HuH-7.5 (cell line): ENCODE results near the gene CDK19.

Experiments
- DNase-seq: peaks from one replicate; pipeline ENCODE4 v3.0.0; 2011; ENCODE audit warnings: low spot score

CDK19 gene

GRCh38 chr6:110703010-110703905, 112.0 kb downstream of the CDK19 start:
- no peak for DNase-seq

- DNase-seq = no peak
Observed at GRCh38 chr6:110699780-110700179, 115.5 kb downstream of the CDK19 start.

DNA sequence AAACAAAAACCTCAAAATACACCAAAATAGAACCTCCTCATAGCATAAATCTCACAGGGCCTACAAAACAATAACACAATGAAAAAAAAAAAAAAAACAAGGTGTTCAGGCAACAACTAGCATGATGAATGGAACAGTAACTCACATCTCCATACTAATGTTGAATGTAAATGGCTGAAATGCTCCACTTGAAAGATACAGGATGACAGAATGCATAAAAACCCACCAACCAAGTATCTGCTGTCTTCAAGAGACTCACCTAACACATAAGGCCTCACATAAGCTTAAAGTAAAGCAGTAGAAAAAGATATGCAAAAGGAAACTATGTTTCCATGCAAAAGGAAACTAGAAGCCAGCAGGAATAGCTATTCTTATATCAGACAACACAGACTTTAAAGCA, 121.3 kb downstream of the CDK19 start:
- no peak for DNase-seq

DNA sequence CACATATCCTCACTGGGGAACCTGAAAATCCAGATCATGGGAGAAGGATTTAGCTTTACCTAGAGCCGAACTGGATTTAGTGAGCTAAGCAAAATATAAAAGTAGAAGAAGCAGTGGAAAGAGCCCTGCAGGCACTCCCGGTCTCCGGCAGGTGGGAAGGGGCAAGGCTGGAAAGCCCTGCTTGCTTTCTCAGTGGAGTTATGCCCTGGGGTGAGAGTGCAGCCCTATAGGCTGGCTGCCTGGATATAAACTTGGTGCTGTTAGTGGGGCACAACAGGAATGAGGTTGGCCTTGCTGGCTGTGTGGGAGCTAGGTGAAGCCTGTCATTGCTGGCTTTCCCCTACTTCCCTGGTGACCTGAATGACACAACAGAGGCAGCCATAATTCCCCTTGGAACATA, 122.0 kb downstream of the CDK19 start:
- no peak for DNase-seq

- DNase-seq = no peak
Observed at GRCh38 chr6:110690916-110691315, 124.4 kb downstream of the CDK19 start.

- no peak for DNase-seq
Observed at GRCh38 chr6:110690106-110690654, 125.1 kb downstream of the CDK19 start.

DNA sequence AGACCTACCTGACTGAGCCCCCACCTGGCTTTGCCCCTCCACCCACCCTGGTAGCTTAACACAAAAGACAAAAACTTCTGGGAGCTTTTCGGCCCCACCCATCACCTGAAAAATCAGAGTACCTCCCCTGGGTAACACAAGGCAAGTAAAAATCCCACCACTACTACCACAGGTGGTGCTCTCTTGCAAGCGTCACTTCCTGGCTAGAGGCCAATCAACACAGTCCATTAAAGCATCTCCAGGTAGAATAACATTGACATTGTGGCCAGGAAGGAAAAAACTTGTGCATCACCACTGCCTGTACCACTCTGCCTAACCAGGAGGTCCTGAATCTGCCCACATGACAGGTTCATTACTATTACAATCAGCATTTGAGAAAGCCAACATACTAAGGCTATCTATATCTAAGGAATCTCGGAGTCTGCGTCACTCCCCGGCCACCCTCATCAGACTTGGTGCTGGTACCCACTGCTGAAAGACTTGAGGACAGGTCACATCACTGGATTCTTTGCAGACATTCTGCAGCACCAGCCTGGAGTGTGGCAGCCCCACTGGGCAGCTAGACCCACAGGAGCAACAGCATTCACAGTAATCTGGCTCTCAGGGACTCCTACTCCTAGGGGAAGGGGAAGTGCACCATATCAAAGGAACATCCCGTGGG, 125.9 kb downstream of the CDK19 start:
- no peak for DNase-seq

GRCh38 chr6:110688661-110689268, 126.5 kb downstream of the CDK19 start:
- no peak for DNase-seq

- DNase-seq = no peak
Observed at GRCh38 chr6:110687326-110687725, 127.9 kb downstream of the CDK19 start.

DNA sequence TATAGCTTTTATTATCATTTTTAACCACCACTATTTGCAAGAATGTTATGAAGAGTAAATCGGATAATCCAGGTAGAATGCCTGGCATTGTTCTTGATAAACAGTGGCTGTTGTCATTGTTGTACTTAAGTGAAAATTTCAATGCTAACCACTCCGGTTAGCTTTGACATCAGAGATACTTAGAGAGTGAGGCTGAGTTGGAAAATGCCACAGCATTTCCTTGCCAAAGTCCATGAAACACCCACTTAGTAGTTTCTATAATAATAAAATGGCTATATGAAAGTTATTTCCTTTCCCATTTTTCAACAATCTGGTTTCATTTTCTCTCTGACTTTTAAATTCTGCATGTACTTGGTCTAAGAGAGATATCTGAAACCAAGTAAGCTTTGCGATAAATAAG, 132.0 kb downstream of the CDK19 start:
- DNase-seq = no peak

GRCh38 chr6:110682460-110682853, 132.8 kb downstream of the CDK19 start:
- DNase-seq = peak; percentile 26

GRCh38 chr6:110681543-110682459, 133.5 kb downstream of the CDK19 start:
- no peak for DNase-seq

DNA sequence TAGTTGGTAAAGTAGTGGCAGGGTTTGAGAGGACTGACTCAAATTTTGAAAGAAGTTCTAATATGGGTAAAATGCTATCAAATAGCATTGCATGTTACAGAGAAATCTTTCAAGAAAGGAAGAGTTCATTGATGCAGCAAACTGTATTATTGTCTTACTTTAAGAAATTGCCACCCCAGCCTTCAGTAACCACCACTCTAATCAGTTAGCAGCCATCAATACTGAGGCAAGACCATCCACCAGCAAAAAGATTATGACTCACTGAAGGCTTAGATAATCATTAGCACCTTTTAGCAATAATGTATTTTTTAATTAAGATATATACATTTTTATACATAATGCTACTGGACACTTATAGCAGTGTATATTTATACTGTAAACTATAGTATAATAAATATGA, 138.9 kb downstream of the CDK19 start:
- no peak for DNase-seq

- no peak for DNase-seq
Observed at GRCh38 chr6:110674096-110674495, 141.2 kb downstream of the CDK19 start.

GRCh38 chr6:110672122-110672521, 143.1 kb downstream of the CDK19 start:
- DNase-seq = no peak

- no peak for DNase-seq
Observed at GRCh38 chr6:110671447-110671846, 143.8 kb downstream of the CDK19 start.

GRCh38 chr6:110665600-110665999, 149.7 kb downstream of the CDK19 start:
- DNase-seq = no peak

- DNase-seq = no peak
Observed at GRCh38 chr6:110664933-110665332, 150.3 kb downstream of the CDK19 start.

- no peak for DNase-seq
Observed at GRCh38 chr6:110662490-110663211, 152.6 kb downstream of the CDK19 start.

GRCh38 chr6:110661414-110661813, 153.9 kb downstream of the CDK19 start:
- DNase-seq = no peak

DNA sequence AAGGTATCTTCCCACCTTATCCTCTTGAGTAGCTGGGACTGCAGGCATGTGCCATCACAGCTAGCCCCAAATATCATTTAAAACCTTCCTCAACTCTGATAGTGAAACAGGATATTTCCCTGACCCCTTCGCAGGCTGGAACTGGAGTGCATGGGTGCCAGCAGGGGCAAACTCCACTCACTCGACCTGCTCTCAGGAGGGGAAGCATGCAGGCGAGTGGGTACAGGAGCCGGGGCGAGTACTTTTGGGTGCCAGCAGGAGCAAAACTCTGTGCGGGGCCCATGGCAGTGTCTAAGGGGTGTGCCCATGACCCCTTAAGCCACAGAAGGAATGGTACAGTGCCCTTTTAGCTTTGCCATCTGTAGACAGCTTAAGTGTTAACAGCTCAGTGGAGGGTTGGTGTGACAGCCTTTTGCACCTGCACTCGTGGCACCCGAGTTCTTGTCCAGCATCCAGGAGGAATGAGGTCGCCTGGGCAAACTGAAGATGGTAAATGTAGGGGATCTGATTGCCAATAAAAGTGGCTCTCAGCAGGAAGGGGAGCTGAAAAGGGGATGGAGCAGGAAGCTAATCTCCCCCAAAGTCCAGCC, 155.1 kb downstream of the CDK19 start:
- no peak for DNase-seq
